Measurements from ENCODE around the gene NANOS3. TPM values are rescaled to one million over a fixed set of nuclear protein-coding genes. Genes with fewer than 3 reads are reported as not detected.

NANOS3 gene
- total RNA-seq, 1 experiment from 2014 or later = not detected

DNA sequence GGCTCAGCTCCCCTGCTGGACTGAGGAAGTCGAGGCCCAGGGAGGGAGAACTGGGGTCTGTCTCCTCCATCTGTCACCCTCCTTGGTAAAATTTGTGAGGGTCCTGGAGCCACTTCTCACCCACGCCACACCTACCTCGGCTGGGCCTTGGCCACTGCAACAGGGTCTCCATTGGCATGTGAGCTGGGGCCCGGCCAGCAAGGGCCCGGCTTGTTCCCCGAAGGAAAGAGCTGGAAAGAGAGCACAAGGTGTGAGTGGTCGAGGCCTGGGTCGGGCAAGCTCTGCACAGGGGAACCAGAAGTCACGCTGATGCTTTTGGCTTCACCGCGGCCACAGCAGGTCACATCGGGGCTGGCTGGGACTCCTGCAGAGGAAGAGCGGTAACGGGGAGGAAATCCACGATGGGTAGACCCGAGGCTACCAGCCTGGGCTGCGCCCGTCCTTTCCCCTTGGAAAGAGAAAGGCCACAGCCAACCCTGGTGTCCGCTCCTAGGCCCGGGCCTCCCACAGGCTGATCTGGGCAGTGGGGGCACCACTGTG is 9.0 kb downstream of the NANOS3 start:
- DNase-seq (ENCODE audit: low spot score) = no peak

- DNase-seq (ENCODE audit: low spot score) = no peak
These were observed 10.1 kb downstream of the NANOS3 start for GRCh38 chr19:13887018-13887436.

- no peak for DNase-seq (ENCODE audit: low spot score)
These were observed 10.6 kb downstream of the NANOS3 start for GRCh38 chr19:13887517-13887916.

DNA sequence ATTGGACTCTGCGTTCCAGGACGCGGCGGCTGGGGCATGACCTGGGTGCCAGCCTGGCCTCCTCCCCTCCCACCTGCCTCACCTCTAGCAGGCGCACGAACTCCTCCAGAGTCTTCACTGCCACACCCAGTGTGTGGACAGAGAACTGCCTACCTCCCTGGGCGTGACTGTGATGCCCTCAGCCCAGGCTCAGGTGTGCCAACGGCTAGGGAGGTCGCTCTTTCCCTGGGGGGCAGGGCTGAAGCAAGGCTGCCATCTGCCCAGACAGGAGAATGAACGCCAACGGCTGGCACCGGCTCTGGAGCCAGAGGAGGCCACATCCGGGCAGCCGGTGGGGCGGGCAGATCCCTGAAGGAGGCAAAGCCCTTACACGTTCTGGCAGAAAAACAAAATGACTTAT is 11.3 kb downstream of the NANOS3 start:
- DNase-seq (ENCODE audit: low spot score) = no peak

GRCh38 chr19:13890136-13890535 is 13.2 kb downstream of the NANOS3 start:
- DNase-seq (ENCODE audit: low spot score) = no peak

DNA sequence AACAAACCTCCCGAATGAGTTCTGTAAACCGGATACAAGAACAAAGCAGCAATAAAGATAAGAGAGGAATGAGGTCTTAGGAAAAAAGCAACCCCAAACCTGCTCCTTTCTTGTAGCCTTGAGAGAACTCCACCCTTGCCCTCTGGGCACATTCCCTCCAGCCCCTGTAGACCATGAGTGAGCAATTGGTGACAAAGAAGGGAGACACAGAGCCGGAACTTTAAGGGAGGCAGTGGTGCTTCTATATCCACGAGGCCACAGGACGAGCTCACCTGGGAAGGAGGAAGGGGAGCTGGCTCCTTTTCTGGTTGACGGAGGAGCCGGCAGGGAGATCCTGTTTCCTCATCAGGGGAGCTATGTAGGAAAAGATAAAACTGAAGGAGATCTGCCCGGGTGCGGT is 15.9 kb downstream of the NANOS3 start:
- DNase-seq (ENCODE audit: low spot score) = no peak

- DNase-seq (ENCODE audit: low spot score) = no peak
These were observed 17.6 kb downstream of the NANOS3 start for GRCh38 chr19:13894552-13894951.

DNA sequence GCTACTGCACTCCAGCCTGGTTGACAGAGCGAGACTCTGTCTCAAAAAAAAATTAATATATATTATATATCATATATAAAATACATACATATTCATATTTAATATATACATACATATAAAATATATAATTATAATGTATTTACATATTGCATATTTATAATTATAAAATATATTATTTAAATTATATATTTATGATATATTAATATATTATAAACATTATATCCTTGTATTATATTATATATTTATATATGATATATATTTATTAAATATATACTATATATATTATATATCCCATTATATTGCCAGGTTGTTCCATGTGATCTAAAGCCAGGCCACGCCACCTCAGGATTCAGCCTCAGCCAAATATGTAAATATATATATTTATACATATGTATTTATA is 19.3 kb downstream of the NANOS3 start:
- DNase-seq (ENCODE audit: low spot score) = no peak

DNA sequence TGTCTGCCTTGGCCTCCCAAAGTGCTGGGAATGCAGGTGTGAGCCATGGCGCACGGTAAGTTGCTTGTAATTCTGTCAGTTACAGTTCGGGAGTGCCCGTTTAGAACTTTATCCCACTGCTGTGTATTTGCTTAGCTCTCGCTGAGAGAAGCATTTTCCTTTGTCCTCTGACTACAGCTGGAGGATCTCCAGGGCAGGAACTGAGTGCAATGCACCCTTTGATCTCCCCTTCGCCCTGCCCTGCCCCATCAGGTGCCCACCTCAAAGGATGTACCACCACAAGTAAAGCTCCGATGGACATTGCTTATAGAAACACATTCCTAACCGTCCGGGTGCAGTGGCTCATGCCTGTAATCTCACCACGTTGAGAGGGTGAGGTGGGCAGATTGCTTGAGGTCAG is 22.5 kb downstream of the NANOS3 start:
- no peak for DNase-seq (ENCODE audit: low spot score)

- DNase-seq (ENCODE audit: low spot score) = no peak
These were observed 23.1 kb downstream of the NANOS3 start for GRCh38 chr19:13899912-13900584.

DNA sequence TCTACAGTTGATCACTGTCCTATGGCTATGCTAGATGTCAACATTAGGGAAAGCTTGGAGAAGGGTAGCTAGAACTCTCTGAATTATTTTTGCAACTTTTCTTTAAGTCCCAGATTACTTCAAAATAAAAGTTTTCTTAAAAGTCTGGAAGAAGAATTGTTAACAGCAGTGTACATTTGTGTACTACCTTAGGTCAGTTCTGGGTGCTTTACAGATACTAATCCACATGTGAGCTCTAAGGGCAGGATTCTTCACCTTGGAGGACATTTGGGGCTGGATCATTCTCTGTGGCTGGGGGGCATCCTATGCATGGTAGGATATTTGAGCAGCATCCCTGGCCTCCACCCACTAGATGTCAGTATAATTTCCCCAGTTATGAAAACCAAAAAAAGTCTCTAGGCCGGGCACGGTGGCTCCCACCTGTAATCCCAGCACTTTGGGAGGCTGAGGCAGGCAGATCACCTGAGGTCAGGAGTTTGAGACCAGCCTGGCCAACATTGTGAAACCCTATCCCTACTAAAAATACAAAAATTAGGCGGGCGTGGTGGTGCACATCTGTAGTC is 26.1 kb downstream of the NANOS3 start:
- peak; percentile 23 for DNase-seq (ENCODE audit: low spot score)

DNA sequence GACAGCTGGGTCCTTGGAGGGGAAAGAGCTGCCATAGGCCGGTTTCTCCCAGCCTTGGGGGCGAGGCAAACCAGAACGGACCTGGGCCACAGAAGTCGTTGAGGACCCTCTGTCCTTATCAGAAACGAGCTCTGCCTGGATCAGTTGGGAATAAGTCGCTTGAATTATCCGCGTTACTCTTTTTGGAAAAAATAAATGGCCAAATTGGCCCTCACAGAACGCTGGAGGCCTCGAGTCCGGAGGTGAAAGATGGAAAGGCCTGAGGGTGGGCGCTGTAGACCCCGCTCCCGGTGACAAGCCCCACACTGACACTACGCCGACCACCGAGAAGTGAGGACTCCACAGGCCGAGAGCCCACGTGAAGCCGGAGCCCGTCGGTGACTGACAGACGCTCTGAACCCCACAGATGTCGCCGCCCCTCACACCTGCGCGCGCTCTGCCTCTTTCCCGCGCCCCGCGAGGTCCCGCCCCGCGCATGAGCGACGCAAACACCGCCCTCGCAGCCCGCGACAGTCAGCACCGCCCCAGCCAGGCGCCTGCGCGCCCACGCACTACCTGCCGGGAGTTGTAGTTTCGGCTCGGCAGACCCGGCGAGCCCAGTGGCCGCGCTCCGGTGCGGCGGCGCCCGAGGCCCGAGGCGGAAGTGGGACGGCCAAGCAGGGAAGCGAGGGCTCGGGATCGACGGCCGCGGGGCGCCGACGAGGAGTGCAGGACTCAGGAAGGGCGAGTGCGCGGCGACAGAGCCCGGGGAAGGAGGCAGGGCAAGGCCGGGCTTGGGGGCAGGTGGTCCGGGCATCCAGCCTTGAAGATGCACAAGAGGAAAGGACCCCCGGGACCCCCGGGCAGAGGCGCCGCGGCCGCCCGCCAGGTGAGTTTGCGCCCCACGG is 28.9 kb downstream of the NANOS3 start, which contains the start of the genes BRME1 and CC2D1A:
TSS of gene BRME1 (minus strand) at position 484 of the 887 bp plus-strand sequence. CDS start 1,225 bp downstream, outside the sequence.
TSS of gene CC2D1A (plus strand) at position 568 of the 887 bp plus-strand sequence. CDS start at position 809, 241 bp downstream.
- peak; percentile 84 for DNase-seq (ENCODE audit: low spot score)

GRCh38 chr19:13906521-13906904 is 29.6 kb downstream of the NANOS3 start:
- peak; percentile 9 for DNase-seq (ENCODE audit: low spot score)

DNA sequence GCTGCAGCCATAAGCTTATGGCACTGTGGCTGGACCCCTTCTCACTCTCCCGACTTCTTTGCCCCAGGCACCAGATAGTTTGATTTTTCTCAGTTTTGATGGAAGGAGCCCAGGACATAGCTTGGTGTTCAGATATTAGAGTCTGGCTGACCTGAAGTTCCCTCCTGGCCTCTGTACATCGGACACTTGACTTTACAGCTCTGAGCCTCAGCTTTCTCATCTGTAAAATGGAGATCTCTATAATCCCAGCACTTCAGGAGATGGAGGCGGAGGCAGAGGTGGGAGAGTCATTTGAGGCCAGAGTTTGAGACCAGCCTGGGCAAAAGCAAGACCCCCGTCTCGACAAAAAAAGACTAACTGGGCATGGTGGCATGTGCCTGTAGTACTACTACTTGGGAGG is 30.0 kb downstream of the NANOS3 start:
- DNase-seq (ENCODE audit: low spot score) = no peak

GRCh38 chr19:13908674-13909073 is 31.7 kb downstream of the NANOS3 start:
- DNase-seq (ENCODE audit: low spot score) = no peak

DNA sequence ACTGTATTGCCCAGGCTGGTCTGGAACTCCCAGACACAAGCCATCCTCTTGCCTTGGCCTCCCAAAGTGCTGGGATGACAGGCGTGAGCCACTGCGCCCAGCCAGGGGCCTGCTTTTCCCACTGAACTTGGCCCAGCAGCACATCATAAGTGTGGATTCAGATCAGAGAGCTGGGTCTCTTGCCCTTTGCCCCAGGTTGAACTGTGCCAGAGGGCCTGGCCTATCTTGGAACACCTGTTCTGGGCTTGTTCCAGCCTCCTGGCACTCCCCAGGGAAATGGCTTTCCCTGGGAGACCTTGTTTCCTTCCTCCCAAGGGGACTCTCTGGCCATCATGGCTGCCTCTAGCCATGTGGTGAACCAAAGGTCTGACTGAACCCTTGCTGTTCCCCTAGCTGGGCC is 32.5 kb downstream of the NANOS3 start:
- no peak for DNase-seq (ENCODE audit: low spot score)

DNA sequence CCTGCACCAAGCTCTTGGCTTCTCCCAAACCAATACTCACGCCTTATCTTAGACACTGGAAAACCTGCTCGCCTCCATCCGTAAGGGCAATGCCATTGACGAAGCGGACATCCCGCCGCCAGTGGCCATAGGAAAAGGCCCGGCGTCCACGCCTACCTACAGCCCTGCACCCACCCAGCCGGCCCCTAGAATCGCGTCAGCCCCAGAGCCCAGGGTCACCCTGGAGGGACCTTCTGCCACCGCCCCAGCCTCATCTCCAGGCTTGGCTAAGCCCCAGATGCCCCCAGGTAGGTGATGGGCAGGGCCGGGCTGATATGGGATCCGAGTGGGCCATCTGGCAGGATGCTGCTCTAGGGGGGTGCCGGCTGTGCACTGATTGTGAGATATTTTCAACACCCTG is 36.4 kb downstream of the NANOS3 start:
- DNase-seq (ENCODE audit: low spot score) = no peak

GRCh38 chr19:13914777-13915176 is 37.8 kb downstream of the NANOS3 start:
- no peak for DNase-seq (ENCODE audit: low spot score)

GRCh38 chr19:13917888-13918406 is 41.0 kb downstream of the NANOS3 start:
- DNase-seq (ENCODE audit: low spot score) = no peak

GRCh38 chr19:13918726-13919411 is 41.9 kb downstream of the NANOS3 start:
- DNase-seq (ENCODE audit: low spot score) = no peak

DNA sequence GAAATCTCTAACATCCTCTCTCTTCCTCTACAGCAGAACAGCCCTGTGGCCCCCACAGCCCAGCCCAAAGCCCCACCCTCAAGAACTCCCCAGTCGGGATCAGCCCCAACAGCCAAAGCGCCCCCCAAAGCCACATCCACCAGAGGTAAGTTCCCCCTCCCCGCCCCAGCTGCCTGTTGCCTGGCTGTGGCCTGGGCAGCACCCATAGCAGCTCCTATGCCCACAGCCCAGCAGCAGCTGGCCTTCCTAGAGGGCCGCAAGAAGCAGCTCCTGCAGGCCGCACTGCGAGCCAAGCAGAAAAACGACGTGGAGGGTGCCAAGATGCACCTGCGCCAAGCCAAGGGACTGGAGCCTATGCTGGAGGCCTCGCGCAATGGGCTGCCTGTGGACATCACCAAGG is 43.6 kb downstream of the NANOS3 start:
- DNase-seq (ENCODE audit: low spot score) = no peak
